ENCODE data around the gene GPR18.
A peak's percentile ranks its signal among the peaks of the same experiment; 100 is the strongest.
"Not testable (repeated sequence)": the region's sequence is repeated elsewhere in the genome, so short reads cannot be mapped to it uniquely, and the experiment has no call there.

GPR18 gene

GRCh38 chr13:99267927-99268326 is 9.7 kb upstream of the GPR18 start:
- DNase-seq = no peak

- no peak for DNase-seq
Observed at GRCh38 chr13:99266827-99267226, 8.6 kb upstream of the GPR18 start.

- peak in 1 of 56 donors; percentile 29 for DNase-seq
Observed at GRCh38 chr13:99265821-99266426, 7.7 kb upstream of the GPR18 start.

- no peak for DNase-seq
Observed at GRCh38 chr13:99265162-99265800, 7.1 kb upstream of the GPR18 start.

GRCh38 chr13:99264051-99264450 is 5.9 kb upstream of the GPR18 start:
- no peak for DNase-seq

- no peak for DNase-seq
Observed at GRCh38 chr13:99263126-99263785, 5.1 kb upstream of the GPR18 start.

- no peak for DNase-seq
Observed at GRCh38 chr13:99261059-99261458, 2.9 kb upstream of the GPR18 start.

GRCh38 chr13:99260216-99260615 is 2.0 kb upstream of the GPR18 start:
- no peak for DNase-seq

GRCh38 chr13:99258946-99259345 is 767 bp upstream of the GPR18 start:
- no peak for DNase-seq

GRCh38 chr13:99257291-99257690 is 888 bp downstream of the GPR18 start:
- DNase-seq = no peak

GRCh38 chr13:99256709-99257108 is 1.5 kb downstream of the GPR18 start:
- no peak for DNase-seq

- DNase-seq = no peak
Observed at GRCh38 chr13:99256283-99256682, 1.9 kb downstream of the GPR18 start.

- DNase-seq = no peak
Observed at GRCh38 chr13:99255271-99255670, 2.9 kb downstream of the GPR18 start.

GRCh38 chr13:99254830-99255229 is 3.3 kb downstream of the GPR18 start:
- no peak for DNase-seq

- DNase-seq = no peak
Observed at GRCh38 chr13:99251921-99252320, 6.3 kb downstream of the GPR18 start.

- no peak for DNase-seq
Observed at GRCh38 chr13:99250982-99251825, 7.0 kb downstream of the GPR18 start.

GRCh38 chr13:99249606-99250005 is 8.6 kb downstream of the GPR18 start:
- DNase-seq = not testable (repeated sequence)

GRCh38 chr13:99249178-99249577 is 9.0 kb downstream of the GPR18 start:
- DNase-seq = not testable (repeated sequence)

GRCh38 chr13:99246100-99246499 is 12.1 kb downstream of the GPR18 start:
- no peak for DNase-seq

- peak in 2 of 56 donors; percentile 10 to 12 for DNase-seq
Observed at GRCh38 chr13:99237981-99238662, 20.1 kb downstream of the GPR18 start.

GRCh38 chr13:99231721-99232120 is 26.5 kb downstream of the GPR18 start:
- DNase-seq = no peak

Measured in amygdala (tissue), 56 donors.